ENCODE data around the gene SOCS6.
A peak's percentile ranks its signal among the peaks of the same experiment; 100 is the strongest.
"Not testable (repeated sequence)": the region's sequence is repeated elsewhere in the genome, so short reads cannot be mapped to it uniquely, and the experiment has no call there.

Gene SOCS6
- 0.16 to 2.5 (median 0.53) reads per million in 3 experiments for total RNA-seq

GRCh38 chr18:70288851-70289328, at the start of gene SOCS6:
SOCS6 (plus strand) TSS chr18:70289045; CDS start chr18:70324669, 35,624 bp downstream.
- peak; percentile 12 for DNase-seq

GRCh38 chr18:70243131-70243929, 45.5 kb upstream of the SOCS6 start:
- DNase-seq: no peak

GRCh38 chr18:70246061-70246466, 42.8 kb upstream of the SOCS6 start:
- DNase-seq: no peak

GRCh38 chr18:70249118-70249517, 39.7 kb upstream of the SOCS6 start:
- DNase-seq: no peak

- DNase-seq: not testable (repeated sequence)
These were observed 39.0 kb upstream of the SOCS6 start for GRCh38 chr18:70249861-70250260.

- DNase-seq: no peak
These were observed 38.1 kb upstream of the SOCS6 start for GRCh38 chr18:70250781-70251180.

GRCh38 chr18:70256184-70256583, 32.7 kb upstream of the SOCS6 start:
- no peak for DNase-seq

- no peak for DNase-seq
These were observed 31.9 kb upstream of the SOCS6 start for GRCh38 chr18:70256994-70257393.

- no peak for DNase-seq
These were observed 30.6 kb upstream of the SOCS6 start for GRCh38 chr18:70258243-70258642.

GRCh38 chr18:70260683-70261082, 28.2 kb upstream of the SOCS6 start:
- DNase-seq: no peak

- DNase-seq: no peak
These were observed 27.6 kb upstream of the SOCS6 start for GRCh38 chr18:70261141-70261788.

GRCh38 chr18:70263336-70263735, 25.5 kb upstream of the SOCS6 start:
- DNase-seq: no peak

- no peak for DNase-seq
These were observed 17.1 kb upstream of the SOCS6 start for GRCh38 chr18:70271742-70272141.

- DNase-seq: no peak
These were observed 15.8 kb upstream of the SOCS6 start for GRCh38 chr18:70273021-70273420.

GRCh38 chr18:70276416-70277191, 12.2 kb upstream of the SOCS6 start:
- no peak for DNase-seq

- no peak for DNase-seq
These were observed 9.4 kb upstream of the SOCS6 start for GRCh38 chr18:70279470-70279869.

- DNase-seq: no peak
These were observed 8.6 kb upstream of the SOCS6 start for GRCh38 chr18:70280007-70280925.

GRCh38 chr18:70284976-70285620, 3.7 kb upstream of the SOCS6 start:
- no peak for DNase-seq

GRCh38 chr18:70287731-70288130, 1.1 kb upstream of the SOCS6 start:
- DNase-seq: no peak

GRCh38 chr18:70288171-70288850, 534 bp upstream of the SOCS6 start:
- no peak for DNase-seq

Data from central memory CD4-positive, alpha-beta T cell (primary cell).